Measurements from ENCODE around the gene RNF41. TPM values are rescaled to one million over a fixed set of nuclear protein-coding genes. Genes with fewer than 3 reads are reported as not detected.

The RNF41 gene
- total RNA-seq, 2 experiments from 2014 or later: 23.4 to 27.4 TPM

DNA sequence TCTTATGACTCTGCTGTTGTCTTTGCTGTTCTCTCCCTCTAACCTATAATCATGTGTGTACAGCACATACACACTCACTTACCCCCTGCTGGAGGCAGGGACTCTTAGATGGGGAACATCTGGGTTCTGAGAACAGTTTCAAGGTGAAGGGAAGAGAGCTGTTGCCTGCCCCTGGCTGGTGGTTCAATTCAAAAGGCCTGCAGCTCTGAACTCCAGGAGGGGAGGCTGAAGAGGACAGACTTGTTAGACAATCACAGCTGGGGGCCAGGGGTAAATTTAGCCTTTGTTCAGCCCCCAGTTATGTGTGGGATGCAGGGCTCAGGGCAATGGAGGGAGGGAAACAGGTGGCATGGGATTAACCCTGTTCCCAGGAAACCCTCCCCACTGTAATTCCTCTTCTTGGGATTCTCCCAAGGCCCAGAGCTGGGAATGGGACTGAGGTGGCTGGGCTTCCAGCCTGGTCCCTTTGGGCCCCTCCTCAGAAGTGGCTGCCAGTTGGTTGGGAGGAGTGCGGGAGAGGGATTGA lies 67.4 kb downstream of the RNF41 start:
- Mint-ChIP-seq H3K9me3 (no peaks in the 10 kb centered on the region), H3K27ac (no peak overlapping the region), H3K4me3 (no peak overlapping the region), H3K4me1 (ENCODE audit: low read depth) (peaks cover 36% of the 10 kb centered on the region), H3K36me3 (ENCODE audit: low read depth) (peaks cover 24% of the 10 kb centered on the region), H3K27me3 (no peaks in the 10 kb centered on the region)
- intact Hi-C loops (cut with micrococcal nuclease): loop anchor here (5.0 kb wide), 1 partner anchor 37 kb away; the partner anchor contains the start of genes RPL41 and ZC3H10
- ChIA-PET CTCF (interaction anchor here (0.7 to 3.1 kb wide), 6 partner anchors 12 to 36 kb away, joined by 3 to 14 read pairs (median 6); partner anchors contain the start of genes SMARCC2 and ZC3H10), POLR2A (interaction anchor here (0.9 to 3.6 kb wide), 7 partner anchors 9 to 50 kb away, joined by 3 to 19 read pairs (median 4); partner anchors contain the start of genes ESYT1, PA2G4, RPL41 and ZC3H10)
- DNase-seq: no peak
- TF ChIP-seq, protein P1, sequence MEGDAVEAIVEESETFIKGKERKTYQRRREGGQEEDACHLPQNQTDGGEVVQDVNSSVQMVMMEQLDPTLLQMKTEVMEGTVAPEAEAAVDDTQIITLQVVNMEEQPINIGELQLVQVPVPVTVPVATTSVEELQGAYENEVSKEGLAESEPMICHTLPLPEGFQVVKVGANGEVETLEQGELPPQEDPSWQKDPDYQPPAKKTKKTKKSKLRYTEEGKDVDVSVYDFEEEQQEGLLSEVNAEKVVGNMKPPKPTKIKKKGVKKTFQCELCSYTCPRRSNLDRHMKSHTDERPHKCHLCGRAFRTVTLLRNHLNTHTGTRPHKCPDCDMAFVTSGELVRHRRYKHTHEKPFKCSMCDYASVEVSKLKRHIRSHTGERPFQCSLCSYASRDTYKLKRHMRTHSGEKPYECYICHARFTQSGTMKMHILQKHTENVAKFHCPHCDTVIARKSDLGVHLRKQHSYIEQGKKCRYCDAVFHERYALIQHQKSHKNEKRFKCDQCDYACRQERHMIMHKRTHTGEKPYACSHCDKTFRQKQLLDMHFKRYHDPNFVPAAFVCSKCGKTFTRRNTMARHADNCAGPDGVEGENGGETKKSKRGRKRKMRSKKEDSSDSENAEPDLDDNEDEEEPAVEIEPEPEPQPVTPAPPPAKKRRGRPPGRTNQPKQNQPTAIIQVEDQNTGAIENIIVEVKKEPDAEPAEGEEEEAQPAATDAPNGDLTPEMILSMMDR (IDR thresholded peaks at IDR 0.05): no peak
- ATAC-seq: no peak

DNA sequence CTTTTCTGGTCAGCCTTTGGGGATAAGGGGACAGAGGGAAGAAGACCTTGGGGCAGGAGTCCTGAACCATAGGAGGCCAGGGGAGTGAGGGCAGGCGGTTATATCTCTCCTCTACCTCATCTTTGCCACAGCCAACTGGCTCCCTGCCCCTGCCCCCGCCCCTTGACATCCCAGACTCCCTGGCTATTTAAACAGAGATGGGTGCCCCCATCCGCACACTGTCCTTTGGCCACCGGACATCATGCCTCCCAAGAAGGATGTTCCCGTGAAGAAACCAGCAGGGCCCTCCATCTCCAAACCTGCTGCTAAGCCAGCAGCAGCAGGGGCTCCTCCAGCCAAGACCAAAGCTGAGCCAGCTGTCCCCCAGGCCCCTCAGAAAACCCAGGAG lies 68.0 kb downstream of the RNF41 start:
- no peak for DNase-seq
- CTCF ChIA-PET: interaction anchor here (1.0 to 3.1 kb wide), 4 partner anchors 15 to 36 kb away, joined by 3 to 14 read pairs (median 6); partner anchors contain the start of genes SMARCC2 and ZC3H10

GRCh38 chr12:56152756-56153677 lies 68.7 kb downstream of the RNF41 start:
- DNase-seq: no peak
- peak overlapping the region; percentile 100 for H3K27ac Mint-ChIP-seq
- peaks cover 36% of the 10 kb centered on the region for H3K4me1 Mint-ChIP-seq (ENCODE audit: low read depth)
- POLR2A ChIA-PET: interaction anchor here (1.0 to 3.6 kb wide), 3 partner anchors 10 to 35 kb away, joined by 3 to 19 read pairs (median 12); partner anchors contain the start of genes RPL41 and ZC3H10
- H3K4me3 Mint-ChIP-seq: peak overlapping the region; percentile 92
- ATAC-seq: no peak
- no peaks in the 10 kb centered on the region for H3K9me3 Mint-ChIP-seq
- TF ChIP-seq, protein P1 (IDR thresholded peaks at IDR 0.05): no peak
- CTCF ChIA-PET: interaction anchor here (3.1 kb wide), 1 partner anchor 37 kb away, joined by 14 read pairs; the partner anchor contains the start of gene SMARCC2
- intact Hi-C loops (cut with micrococcal nuclease): loop anchor here (1.0 to 5.0 kb wide), 2 partner anchors 36 to 49 kb away; partner anchors contain the start of genes PA2G4, RPL41 and ZC3H10
- H3K27me3 Mint-ChIP-seq: no peaks in the 10 kb centered on the region
- peaks cover 12% of the 10 kb centered on the region for H3K36me3 Mint-ChIP-seq (ENCODE audit: low read depth)

More for the DNA sequence above, 68.0 kb downstream of the RNF41 start:
- POLR2A ChIA-PET: interaction anchor here (0.9 to 3.6 kb wide), 4 partner anchors 9 to 36 kb away, joined by 3 to 19 read pairs (median 4); partner anchors contain the start of genes RPL41 and ZC3H10
- peaks cover 36% of the 10 kb centered on the region for H3K4me1 Mint-ChIP-seq (ENCODE audit: low read depth)
- TF ChIP-seq, protein P1 (IDR thresholded peaks at IDR 0.05): no peak
- intact Hi-C loops (cut with micrococcal nuclease): loop anchor here (5.0 kb wide), 1 partner anchor 36 kb away; the partner anchor contains the start of genes RPL41 and ZC3H10
- no peak for ATAC-seq
- H3K27me3 Mint-ChIP-seq: no peaks in the 10 kb centered on the region
- H3K27ac Mint-ChIP-seq: no peak overlapping the region
- H3K4me3 Mint-ChIP-seq: peak overlapping the region; percentile 92
- peaks cover 18% of the 10 kb centered on the region for H3K36me3 Mint-ChIP-seq (ENCODE audit: low read depth)
- H3K9me3 Mint-ChIP-seq: no peaks in the 10 kb centered on the region

Other genes with a start within 250 kb of the RNF41 start
- gene RAB5B, start 247.8 kb downstream of the RNF41 start, total RNA-seq: 10 to 100 TPM; 26.0 to 32.4 TPM
- 1 to 10 TPM; 4.6 to 6.2 TPM for gene SUOX, start 224.6 kb downstream of the RNF41 start, total RNA-seq
- 10 to 100 TPM; 20.5 to 20.8 TPM for gene IKZF4, start 200.9 kb downstream of the RNF41 start, total RNA-seq
- gene RPS26, start 180.0 kb downstream of the RNF41 start, total RNA-seq: 10 to 100 TPM; 29.7 to 29.8 TPM
- gene ERBB3, start 141.8 kb downstream of the RNF41 start, total RNA-seq: under 1 TPM; 0.98 to 0.99 TPM
- gene PA2G4, start 117.4 kb downstream of the RNF41 start, total RNA-seq: 100 to 1,000 TPM; 447 to 455 TPM
- gene RPL41, start 105.3 kb downstream of the RNF41 start, total RNA-seq: 1,000 to 10,000 TPM; 5,401 to 5,452 TPM
- 1 to 10 TPM; 6.8 to 7.2 TPM for gene ZC3H10, start 103.7 kb downstream of the RNF41 start, total RNA-seq
- gene ESYT1, start 93.7 kb downstream of the RNF41 start, total RNA-seq: 100 to 1,000 TPM; 154 to 160 TPM
- 10 to 100 TPM; 60.3 to 66.9 TPM for gene MYL6B, start 69.3 kb downstream of the RNF41 start, total RNA-seq
- 100 to 1,000 TPM; 647 to 663 TPM for gene MYL6, start 63.6 kb downstream of the RNF41 start, total RNA-seq
- gene SMARCC2, start 32.4 kb downstream of the RNF41 start, total RNA-seq: 10 to 100 TPM; 79.3 to 87.9 TPM
- 10 to 100 TPM; 58.7 to 60.2 TPM for gene NABP2, start 2.4 kb upstream of the RNF41 start, total RNA-seq
- under 1 TPM; 0.41 to 0.54 TPM for gene SLC39A5, start 8.1 kb upstream of the RNF41 start, total RNA-seq
- gene ANKRD52, start 36.5 kb upstream of the RNF41 start, total RNA-seq: 10 to 100 TPM; 23.3 to 31.3 TPM
- 1 to 10 TPM; 7.9 to 9.6 TPM for gene COQ10A, start 45.0 kb upstream of the RNF41 start, total RNA-seq
- 100 to 1,000 TPM; 292 to 297 TPM for gene CS, start 78.4 kb upstream of the RNF41 start, total RNA-seq
- 10 to 100 TPM; 81.0 to 81.7 TPM for gene CNPY2, start 94.1 kb upstream of the RNF41 start, total RNA-seq
- gene PAN2, start 112.1 kb upstream of the RNF41 start, total RNA-seq: 10 to 100 TPM; 55.7 to 69.0 TPM
- 10 to 100 TPM; 41.3 to 41.5 TPM for gene IL23A, start 117.0 kb upstream of the RNF41 start, total RNA-seq
- gene STAT2, start 138.2 kb upstream of the RNF41 start, total RNA-seq: 10 to 100 TPM; 64.4 to 69.7 TPM
- gene APOF, start 140.9 kb upstream of the RNF41 start, total RNA-seq: not detected
- gene TIMELESS, start 227.5 kb upstream of the RNF41 start, total RNA-seq: 10 to 100 TPM; 48.7 to 49.2 TPM
- not detected for gene MIP, start 232.7 kb upstream of the RNF41 start, total RNA-seq
- gene SPRYD4, start 246.7 kb upstream of the RNF41 start, total RNA-seq: 1 to 10 TPM; 3.2 to 3.3 TPM

All from activated CD8-positive, alpha-beta T cell treated with anti-CD3 and anti-CD28 coated beads for 36 hours (primary cell).